ENCODE results near the gene UBASH3A. TPM values are rescaled to one million over a fixed set of nuclear protein-coding genes. Genes with fewer than 3 reads are reported as not detected.

Gene UBASH3A
- total and polyA plus RNA-seq, 2 donors (not counting 1 experiment from before 2014, with no cell fraction given), result 0.12 to 0.33 TPM

DNA sequence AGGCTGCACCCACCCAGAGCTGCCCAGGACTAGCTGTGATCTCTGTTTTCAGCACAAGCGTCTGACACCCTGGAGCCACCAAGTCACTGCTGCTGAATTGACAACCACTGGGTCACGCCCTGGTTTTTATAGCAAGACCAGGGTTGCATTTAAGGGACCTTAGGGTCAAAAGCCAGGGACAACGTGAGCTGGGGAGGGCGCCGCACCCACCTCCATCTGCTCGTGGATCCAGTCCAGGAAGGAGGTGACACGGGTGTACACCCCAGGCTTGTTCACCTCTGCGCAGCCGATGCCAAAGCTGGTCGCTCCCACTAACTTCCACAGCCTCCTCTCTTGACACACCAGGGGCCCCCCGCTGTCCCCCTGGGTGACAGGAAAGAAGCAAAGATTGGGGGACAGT lies 28.2 kb upstream of the UBASH3A start:
- Histone ChIP-seq H3K4me2 (replicated peaks; ENCODE audit: low read depth, low read length, poor library complexity, severe bottlenecking) (no peak overlapping the region), H3K27ac (ENCODE audit: low read length in 2 of 2) (no peak overlapping the region), H3K4me3 (ENCODE audit: control extremely low read depth in 1 of 5, extremely low read depth in 1 of 5, insufficient read depth in 1 of 5, low read depth in 2 of 5, low read length in 4 of 5) (no peak overlapping the region), H3K9ac (ENCODE audit: low read length) (no peak overlapping the region), H3K79me2 (ENCODE audit: control insufficient read depth, insufficient read depth, low read length) (no peaks in the 10 kb centered on the region), H3K36me3 (replicated peaks in 1 of 2; ENCODE audit: control extremely low read depth in 1 of 2, control insufficient read depth in 1 of 2, extremely low read depth in 1 of 2, insufficient read depth in 2 of 2, low read length in 1 of 2) (no peaks in the 10 kb centered on the region), H2AFZ (ENCODE audit: insufficient read depth, low read depth, low read length, poor library complexity, severe bottlenecking) (no peak overlapping the region), H3K27me3 (replicated peaks in 1 of 4; ENCODE audit: control extremely low read depth in 1 of 4, control insufficient read depth in 3 of 4, insufficient read depth in 4 of 4, low read length in 3 of 4) (peaks cover 0 to 17% (median 0%) of the 10 kb centered on the region in 4 experiments), H4K20me1 (ENCODE audit: control insufficient read depth, insufficient read depth, low read length, poor library complexity, severe bottlenecking) (no peaks in the 10 kb centered on the region), H3K9me3 (ENCODE audit: control extremely low read depth in 1 of 3, control insufficient read depth in 2 of 3, insufficient read depth in 1 of 3, low read length in 2 of 3) (peaks cover 0 to 7% (median 0%) of the 10 kb centered on the region in 3 donors), H3K4me1 (ENCODE audit: control insufficient read depth in 2 of 2, insufficient read depth in 2 of 2, low read length in 2 of 2) (peaks cover 9 to 12% of the 10 kb centered on the region in 2 donors)
- ChIA-PET CTCF (no interaction called here), POLR2A (no interaction called here)
- H3K4me1 Mint-ChIP-seq, result peaks cover 10% of the 10 kb centered on the region
- intact Hi-C loops (cut with micrococcal nuclease), result no loop called here
- 83% methylated on average over 8 of the region's 11 CpGs for WGBS (ENCODE audit: insufficient coverage)
- H3K9me3 Mint-ChIP-seq (ENCODE audit: insufficient read depth), result no peaks in the 10 kb centered on the region
- peaks cover 17% of the 10 kb centered on the region for H3K27me3 Mint-ChIP-seq
- ATAC-seq (ENCODE audit: low read depth) (no peak), DNase-seq (no peak)
- no peak overlapping the region for H3K27ac Mint-ChIP-seq
- no peak for TF ChIP-seq EZH2 (IDR thresholded peaks at IDR 0.05; ENCODE audit: borderline replicate concordance, insufficient read depth, low read depth, low read length, poor library complexity, severe bottlenecking)
- TF ChIP-seq, protein P1, sequence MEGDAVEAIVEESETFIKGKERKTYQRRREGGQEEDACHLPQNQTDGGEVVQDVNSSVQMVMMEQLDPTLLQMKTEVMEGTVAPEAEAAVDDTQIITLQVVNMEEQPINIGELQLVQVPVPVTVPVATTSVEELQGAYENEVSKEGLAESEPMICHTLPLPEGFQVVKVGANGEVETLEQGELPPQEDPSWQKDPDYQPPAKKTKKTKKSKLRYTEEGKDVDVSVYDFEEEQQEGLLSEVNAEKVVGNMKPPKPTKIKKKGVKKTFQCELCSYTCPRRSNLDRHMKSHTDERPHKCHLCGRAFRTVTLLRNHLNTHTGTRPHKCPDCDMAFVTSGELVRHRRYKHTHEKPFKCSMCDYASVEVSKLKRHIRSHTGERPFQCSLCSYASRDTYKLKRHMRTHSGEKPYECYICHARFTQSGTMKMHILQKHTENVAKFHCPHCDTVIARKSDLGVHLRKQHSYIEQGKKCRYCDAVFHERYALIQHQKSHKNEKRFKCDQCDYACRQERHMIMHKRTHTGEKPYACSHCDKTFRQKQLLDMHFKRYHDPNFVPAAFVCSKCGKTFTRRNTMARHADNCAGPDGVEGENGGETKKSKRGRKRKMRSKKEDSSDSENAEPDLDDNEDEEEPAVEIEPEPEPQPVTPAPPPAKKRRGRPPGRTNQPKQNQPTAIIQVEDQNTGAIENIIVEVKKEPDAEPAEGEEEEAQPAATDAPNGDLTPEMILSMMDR (IDR thresholded peaks at IDR 0.05), result no peak
- H3K4me3 Mint-ChIP-seq, result no peak overlapping the region

DNA sequence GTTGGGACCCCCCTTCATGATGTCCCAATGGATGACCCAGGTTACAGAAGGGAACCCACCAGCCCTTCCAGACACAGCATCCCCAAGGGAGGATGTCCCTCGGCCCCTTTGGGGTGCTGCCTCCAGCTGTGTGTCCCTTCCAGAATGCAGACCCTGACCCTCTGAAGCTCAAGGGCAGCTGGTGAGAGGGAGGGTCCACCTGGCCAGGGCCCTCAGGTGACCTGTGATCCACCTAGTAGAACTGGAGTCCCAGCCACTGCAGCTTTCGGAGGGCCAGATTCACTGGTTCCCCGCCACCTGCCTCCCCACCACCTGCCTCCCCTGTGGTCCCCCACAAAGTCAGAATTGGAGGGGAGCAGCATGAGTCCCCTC lies 27.8 kb upstream of the UBASH3A start:
- Mint-ChIP-seq H3K9me3 (ENCODE audit: insufficient read depth) (no peaks in the 10 kb centered on the region), H3K4me1 (peaks cover 10% of the 10 kb centered on the region), H3K27me3 (peaks cover 12% of the 10 kb centered on the region), H3K4me3 (no peak overlapping the region), H3K27ac (no peak overlapping the region)
- Histone ChIP-seq H2AFZ (ENCODE audit: insufficient read depth, low read depth, low read length, poor library complexity, severe bottlenecking) (no peak overlapping the region), H4K20me1 (ENCODE audit: control insufficient read depth, insufficient read depth, low read length, poor library complexity, severe bottlenecking) (no peaks in the 10 kb centered on the region), H3K36me3 (replicated peaks in 1 of 2; ENCODE audit: control extremely low read depth in 1 of 2, control insufficient read depth in 1 of 2, extremely low read depth in 1 of 2, insufficient read depth in 2 of 2, low read length in 1 of 2) (no peaks in the 10 kb centered on the region), H3K4me3 (ENCODE audit: control extremely low read depth in 1 of 5, extremely low read depth in 1 of 5, insufficient read depth in 1 of 5, low read depth in 2 of 5, low read length in 4 of 5) (no peak overlapping the region), H3K27me3 (replicated peaks in 1 of 4; ENCODE audit: control extremely low read depth in 1 of 4, control insufficient read depth in 3 of 4, insufficient read depth in 4 of 4, low read length in 3 of 4) (peaks cover 0 to 17% (median 0%) of the 10 kb centered on the region in 4 experiments), H3K4me1 (ENCODE audit: control insufficient read depth in 2 of 2, insufficient read depth in 2 of 2, low read length in 2 of 2) (peaks cover 9 to 12% of the 10 kb centered on the region in 2 donors), H3K9ac (ENCODE audit: low read length) (no peak overlapping the region), H3K27ac (ENCODE audit: low read length in 2 of 2) (no peak overlapping the region), H3K9me3 (ENCODE audit: control extremely low read depth in 1 of 3, control insufficient read depth in 2 of 3, insufficient read depth in 1 of 3, low read length in 2 of 3) (peaks cover 0 to 9% (median 0%) of the 10 kb centered on the region in 3 donors), H3K79me2 (ENCODE audit: control insufficient read depth, insufficient read depth, low read length) (no peaks in the 10 kb centered on the region), H3K4me2 (replicated peaks; ENCODE audit: low read depth, low read length, poor library complexity, severe bottlenecking) (no peak overlapping the region)
- CTCF ChIA-PET, result no interaction called here
- DNase-seq (no peak), ATAC-seq (ENCODE audit: low read depth) (no peak)
- intact Hi-C loops (cut with micrococcal nuclease), result no loop called here
- POLR2A ChIA-PET, result no interaction called here
- no peak for TF ChIP-seq EZH2 (IDR thresholded peaks at IDR 0.05; ENCODE audit: borderline replicate concordance, insufficient read depth, low read depth, low read length, poor library complexity, severe bottlenecking)
- TF ChIP-seq, protein P1 (IDR thresholded peaks at IDR 0.05), result no peak
- 63% methylated on average over 1 of the region's 3 CpGs for WGBS (ENCODE audit: insufficient coverage)

Data from B cell (primary cell).